ENCODE measurements around the gene NEU4. TPM values are rescaled to one million over a fixed set of nuclear protein-coding genes. Genes with fewer than 3 reads are reported as not detected.
"Not testable (repeated sequence)": the region's sequence is repeated elsewhere in the genome, so short reads cannot be mapped to it uniquely, and the experiment has no call there.

NEU4 gene
- polyA plus RNA-seq, 2 donors = 0.04 TPM; not detected in 1

DNA sequence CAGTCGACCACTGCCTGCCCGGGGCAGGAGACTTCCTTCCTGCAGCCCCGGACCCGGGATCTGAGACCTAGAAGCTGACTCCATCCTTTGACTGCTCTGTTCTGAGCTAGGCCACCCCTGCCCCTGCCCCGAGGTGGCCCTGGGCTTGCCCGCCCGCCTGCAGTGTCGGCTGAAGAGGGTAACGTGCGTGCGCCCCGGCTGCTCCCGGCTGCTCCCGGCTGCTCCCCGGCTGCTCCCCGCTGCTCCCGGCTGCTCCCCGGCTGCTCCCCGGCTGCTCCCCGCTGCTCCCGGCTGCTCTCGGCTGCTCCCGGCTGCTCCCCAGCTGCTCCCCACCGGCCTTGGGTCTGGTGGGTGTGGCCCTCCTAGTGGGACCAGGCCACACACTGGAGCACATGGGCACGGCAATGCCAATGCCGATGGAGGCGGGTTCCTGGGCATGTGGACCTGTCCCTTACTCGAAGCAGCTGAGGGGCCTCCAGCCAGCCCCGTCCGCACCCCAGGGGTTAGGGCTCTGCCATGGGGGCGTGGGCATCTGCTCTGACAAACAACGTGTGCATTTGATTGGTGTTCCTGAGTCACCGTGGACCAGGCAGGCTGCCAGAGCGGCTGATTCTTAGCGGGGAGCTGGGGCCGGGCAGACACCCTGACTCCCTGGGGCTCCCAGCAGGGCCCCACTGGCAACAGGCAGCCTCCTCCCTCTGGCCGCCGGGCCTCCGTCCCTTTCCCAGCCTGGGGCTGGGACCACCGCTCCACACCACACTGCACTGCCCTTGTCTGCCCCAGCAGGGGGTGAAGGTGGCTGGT, 34.4 kb upstream of the NEU4 start:
- WGBS, 2 donors = 39 to 50% methylated on average over 33 to 40 of the region's 40 CpGs
- Histone ChIP-seq H3K4me1 (ENCODE audit: control insufficient read depth in 2 of 2, insufficient read depth in 2 of 2, low read length in 1 of 2) (peaks cover 6 to 34% of the 10 kb centered on the region in 2 donors), H3K4me3 (ENCODE audit: low read depth in 1 of 2, low read length in 2 of 2) (no peak overlapping the region), H3K27me3 (ENCODE audit: control insufficient read depth in 1 of 2, insufficient read depth in 2 of 2, low read length in 2 of 2) (no peaks in the 10 kb centered on the region), H3K36me3 (ENCODE audit: control insufficient read depth in 2 of 2, insufficient read depth in 2 of 2, low read length in 1 of 2) (no peaks in the 10 kb centered on the region), H3K9me3 (ENCODE audit: control insufficient read depth in 2 of 2, insufficient read depth in 1 of 2, low read depth in 1 of 2, low read length in 1 of 2) (no peaks in the 10 kb centered on the region), H3K27ac (ENCODE audit: low read depth in 2 of 2, low read length in 1 of 2) (no peak overlapping the region)

DNA sequence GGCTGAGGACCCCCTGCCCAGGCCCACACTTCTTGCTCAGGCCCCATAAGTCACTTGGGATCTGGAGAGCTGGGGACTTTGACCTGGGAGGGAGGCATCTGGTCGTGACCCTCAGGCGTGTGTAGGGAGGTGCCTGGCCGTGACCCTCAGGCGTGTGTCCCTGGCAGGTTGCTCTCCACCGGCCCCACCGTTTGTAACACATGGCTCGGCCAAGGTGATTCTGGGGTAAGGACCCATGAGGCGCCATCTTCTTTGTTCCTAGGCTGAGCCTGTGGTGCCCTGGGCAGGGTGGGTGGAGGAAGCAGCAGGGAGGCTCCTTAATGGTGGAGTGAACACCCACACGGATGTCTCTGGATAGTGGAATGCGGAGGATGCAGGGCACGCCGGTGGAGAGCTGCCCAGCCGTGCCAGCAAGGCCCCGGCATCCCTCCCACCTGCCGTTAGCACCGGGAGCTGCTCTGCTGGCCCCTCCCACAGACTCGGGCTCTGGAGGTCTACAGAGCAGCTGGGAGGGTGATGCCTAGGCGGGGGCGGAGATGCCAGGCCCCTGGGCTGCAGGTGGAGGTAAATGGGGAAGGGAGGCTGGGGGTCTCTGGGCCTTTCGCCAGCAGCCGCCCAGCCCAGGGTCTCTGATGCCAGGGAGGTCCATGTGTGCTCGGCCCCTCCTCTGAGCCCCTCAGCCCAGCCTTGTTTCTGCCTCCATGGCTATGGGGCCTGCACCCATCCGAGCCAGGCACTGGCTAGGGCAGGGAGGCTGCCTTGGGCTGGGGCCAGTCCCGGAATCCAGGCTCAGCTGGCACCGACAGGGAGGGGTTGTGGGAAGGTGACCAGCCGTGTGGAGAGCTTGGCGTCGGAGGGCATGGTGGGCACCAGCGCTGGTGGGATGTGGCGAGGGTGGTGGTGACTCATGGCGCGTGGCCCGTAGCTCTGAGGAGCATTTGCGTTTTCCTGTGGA, 33.5 kb upstream of the NEU4 start:
- 59 to 68% methylated on average over 34 of the region's 34 CpGs for WGBS, 2 donors
- no peak overlapping the region for H3K27ac ChIP-seq (ENCODE audit: low read depth in 2 of 2, low read length in 1 of 2)
- H3K27me3 ChIP-seq (ENCODE audit: control insufficient read depth in 1 of 2, insufficient read depth in 2 of 2, low read length in 2 of 2) = no peaks in the 10 kb centered on the region
- no peak overlapping the region for H3K4me3 ChIP-seq (ENCODE audit: low read depth in 1 of 2, low read length in 2 of 2)
- no peaks in the 10 kb centered on the region for H3K9me3 ChIP-seq (ENCODE audit: control insufficient read depth in 2 of 2, insufficient read depth in 1 of 2, low read depth in 1 of 2, low read length in 1 of 2)
- H3K36me3 ChIP-seq (ENCODE audit: control insufficient read depth in 2 of 2, insufficient read depth in 2 of 2, low read length in 1 of 2) = no peaks in the 10 kb centered on the region
- peaks cover 6 to 34% of the 10 kb centered on the region in 2 donors for H3K4me1 ChIP-seq (ENCODE audit: control insufficient read depth in 2 of 2, insufficient read depth in 2 of 2, low read length in 1 of 2)

DNA sequence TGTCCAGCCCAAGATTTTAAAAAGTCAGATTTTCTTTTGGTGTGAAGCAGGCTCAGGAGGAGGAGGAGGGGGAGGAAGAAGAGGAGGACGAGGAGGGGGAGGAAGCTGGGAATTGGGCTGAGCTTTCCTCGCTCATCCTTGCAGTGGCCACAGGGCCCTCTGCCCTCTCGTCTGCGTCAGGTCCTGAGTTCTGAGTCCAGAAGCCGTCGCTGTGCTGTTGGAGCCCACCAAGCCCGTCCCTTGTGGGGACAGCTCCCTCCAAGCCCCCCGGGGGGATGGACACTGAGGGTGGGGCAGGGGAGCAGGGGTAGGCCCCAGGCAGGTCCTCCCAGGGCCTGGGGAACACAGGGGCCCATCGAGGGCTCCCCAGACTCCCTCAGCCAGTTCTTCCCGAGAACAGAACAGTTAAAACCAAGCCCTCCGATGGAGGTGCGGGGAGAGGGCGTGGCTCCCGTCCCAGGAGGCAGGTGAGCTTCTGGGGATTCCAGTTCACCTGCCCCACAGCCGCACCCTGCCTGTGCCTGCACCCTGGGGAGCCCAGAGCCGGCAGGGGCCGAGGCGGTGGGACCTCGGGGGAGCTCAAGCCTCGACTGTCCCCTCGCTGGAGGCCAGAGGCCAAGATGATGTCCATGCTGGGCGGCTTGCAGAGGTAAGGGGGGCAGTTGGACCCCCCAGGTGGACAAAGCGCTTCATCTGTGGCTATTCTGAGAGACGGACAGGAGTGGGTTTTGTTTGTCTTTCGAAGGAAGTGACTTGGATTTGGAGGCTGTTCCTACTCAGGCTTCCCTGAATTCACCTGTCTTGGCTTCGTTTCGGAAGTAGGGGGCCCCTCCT, 32.4 kb upstream of the NEU4 start, which contains the start of gene GAL3ST2:
Gene GAL3ST2, plus strand, starts transcription at position 487 of the 834 bp plus-strand sequence. Its CDS starts 134 bp downstream, at position 621.
- H3K27ac ChIP-seq (ENCODE audit: low read depth in 2 of 2, low read length in 1 of 2) = no peak within 1 kb of the TSS
- WGBS, 2 donors = 59 to 64% methylated on average over 26 to 27 of the region's 27 CpGs
- no peaks in the 10 kb centered on the region for H3K9me3 ChIP-seq (ENCODE audit: control insufficient read depth in 2 of 2, insufficient read depth in 1 of 2, low read depth in 1 of 2, low read length in 1 of 2)
- no peak within 1 kb of the TSS for H3K4me3 ChIP-seq (ENCODE audit: low read depth in 1 of 2, low read length in 2 of 2)
- peaks cover 6 to 34% of the 10 kb centered on the region in 2 donors for H3K4me1 ChIP-seq (ENCODE audit: control insufficient read depth in 2 of 2, insufficient read depth in 2 of 2, low read length in 1 of 2)
- no peaks in the 10 kb centered on the region for H3K27me3 ChIP-seq (ENCODE audit: control insufficient read depth in 1 of 2, insufficient read depth in 2 of 2, low read length in 2 of 2)
- no peaks in the 10 kb centered on the region for H3K36me3 ChIP-seq (ENCODE audit: control insufficient read depth in 2 of 2, insufficient read depth in 2 of 2, low read length in 1 of 2)

GRCh38 chr2:241777170-241777685, 31.8 kb upstream of the NEU4 start:
- Histone ChIP-seq H3K4me1 (ENCODE audit: control insufficient read depth in 2 of 2, insufficient read depth in 2 of 2, low read length in 1 of 2) (peaks cover 6 to 34% of the 10 kb centered on the region in 2 donors), H3K27ac (ENCODE audit: low read depth in 2 of 2, low read length in 1 of 2) (no peak overlapping the region), H3K27me3 (ENCODE audit: control insufficient read depth in 1 of 2, insufficient read depth in 2 of 2, low read length in 2 of 2) (no peaks in the 10 kb centered on the region), H3K9me3 (ENCODE audit: control insufficient read depth in 2 of 2, insufficient read depth in 1 of 2, low read depth in 1 of 2, low read length in 1 of 2) (no peaks in the 10 kb centered on the region), H3K4me3 (ENCODE audit: low read depth in 1 of 2, low read length in 2 of 2) (no peak overlapping the region), H3K36me3 (ENCODE audit: control insufficient read depth in 2 of 2, insufficient read depth in 2 of 2, low read length in 1 of 2) (no peaks in the 10 kb centered on the region)
- 46 to 67% methylated on average over 22 of the region's 22 CpGs for WGBS, 2 donors

- WGBS, 2 donors = 49 to 65% methylated on average over 21 of the region's 21 CpGs
- H3K9me3 ChIP-seq (ENCODE audit: control insufficient read depth in 2 of 2, insufficient read depth in 1 of 2, low read depth in 1 of 2, low read length in 1 of 2) = no peaks in the 10 kb centered on the region
- peaks cover 6 to 34% of the 10 kb centered on the region in 2 donors for H3K4me1 ChIP-seq (ENCODE audit: control insufficient read depth in 2 of 2, insufficient read depth in 2 of 2, low read length in 1 of 2)
- no peak overlapping the region for H3K27ac ChIP-seq (ENCODE audit: low read depth in 2 of 2, low read length in 1 of 2)
- no peaks in the 10 kb centered on the region for H3K27me3 ChIP-seq (ENCODE audit: control insufficient read depth in 1 of 2, insufficient read depth in 2 of 2, low read length in 2 of 2)
- H3K4me3 ChIP-seq (ENCODE audit: low read depth in 1 of 2, low read length in 2 of 2) = no peak overlapping the region
- no peaks in the 10 kb centered on the region for H3K36me3 ChIP-seq (ENCODE audit: control insufficient read depth in 2 of 2, insufficient read depth in 2 of 2, low read length in 1 of 2)
Measured at GRCh38 chr2:241777686-241778627, 31.0 kb upstream of the NEU4 start.

- H3K9me3 ChIP-seq (ENCODE audit: control insufficient read depth in 2 of 2, insufficient read depth in 1 of 2, low read depth in 1 of 2, low read length in 1 of 2) = no peaks in the 10 kb centered on the region
Measured at GRCh38 chr2:241780939-241781569, 27.9 kb upstream of the NEU4 start.

DNA sequence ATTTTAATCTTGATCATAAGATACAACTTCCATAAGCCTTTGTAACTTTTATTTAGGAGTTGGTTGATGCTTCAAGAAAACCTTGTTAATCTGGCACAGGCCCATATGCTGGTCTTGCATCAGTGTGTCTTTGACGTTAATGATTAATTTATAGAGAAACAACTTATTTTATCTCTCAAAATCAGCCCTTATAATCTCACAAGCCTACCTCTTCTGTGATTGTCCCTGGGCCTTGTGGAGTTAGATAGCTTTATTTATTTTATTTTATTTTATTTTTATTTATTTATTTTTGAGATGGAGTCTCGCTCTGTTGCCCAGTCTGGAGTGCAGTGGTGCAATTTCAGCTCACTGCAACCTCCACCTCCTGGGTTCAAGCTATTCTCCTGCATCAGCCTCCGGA, 26.9 kb upstream of the NEU4 start:
- H3K27me3 ChIP-seq (ENCODE audit: control insufficient read depth in 1 of 2, insufficient read depth in 2 of 2, low read length in 2 of 2); H3K4me3 ChIP-seq (ENCODE audit: low read depth in 1 of 2, low read length in 2 of 2); H3K27ac ChIP-seq (ENCODE audit: low read depth in 2 of 2, low read length in 1 of 2); H3K36me3 ChIP-seq (ENCODE audit: control insufficient read depth in 2 of 2, insufficient read depth in 2 of 2, low read length in 1 of 2); H3K9me3 ChIP-seq (ENCODE audit: control insufficient read depth in 2 of 2, insufficient read depth in 1 of 2, low read depth in 1 of 2, low read length in 1 of 2): not testable (repeated sequence)
- WGBS, 2 donors = 89 to 93% methylated on average over 3 of the region's 3 CpGs
- H3K4me1 ChIP-seq (ENCODE audit: control insufficient read depth in 2 of 2, insufficient read depth in 2 of 2, low read length in 1 of 2) = peaks cover 2 to 13% of the 10 kb centered on the region in 2 donors

More at GRCh38 chr2:241780939-241781569, 27.9 kb upstream of the NEU4 start:
- Histone ChIP-seq H3K27me3 (ENCODE audit: control insufficient read depth in 1 of 2, insufficient read depth in 2 of 2, low read length in 2 of 2) (no peaks in the 10 kb centered on the region), H3K27ac (ENCODE audit: low read depth in 2 of 2, low read length in 1 of 2) (no peak overlapping the region), H3K4me3 (ENCODE audit: low read depth in 1 of 2, low read length in 2 of 2) (no peak overlapping the region), H3K4me1 (ENCODE audit: control insufficient read depth in 2 of 2, insufficient read depth in 2 of 2, low read length in 1 of 2) (peaks cover 4 to 22% of the 10 kb centered on the region in 2 donors), H3K36me3 (ENCODE audit: control insufficient read depth in 2 of 2, insufficient read depth in 2 of 2, low read length in 1 of 2) (no peaks in the 10 kb centered on the region)
- WGBS, 2 donors = 80 to 85% methylated on average over 5 of the region's 5 CpGs

DNA sequence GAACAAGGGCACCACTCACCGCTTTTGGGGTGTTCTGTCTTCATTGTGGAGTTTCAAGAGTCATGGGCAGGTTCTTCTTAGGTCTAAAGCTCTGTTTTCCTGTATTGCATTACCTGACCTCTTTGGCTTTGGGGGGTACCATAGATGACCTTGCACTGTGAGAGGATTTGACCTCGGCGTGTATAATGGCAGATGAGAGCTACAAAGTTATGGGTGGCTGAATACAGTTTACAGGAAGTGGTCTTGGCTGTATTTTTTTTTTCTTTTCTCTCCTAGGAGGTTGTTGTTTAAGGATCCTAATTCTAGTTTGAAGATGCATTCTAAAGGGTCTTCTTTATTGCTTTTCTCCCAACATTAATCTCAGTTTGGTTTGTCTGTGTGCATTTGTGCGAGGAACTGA, 20.9 kb upstream of the NEU4 start:
- Histone ChIP-seq H3K4me3 (ENCODE audit: low read depth in 1 of 2, low read length in 2 of 2) (no peak overlapping the region), H3K27me3 (ENCODE audit: control insufficient read depth in 1 of 2, insufficient read depth in 2 of 2, low read length in 2 of 2) (no peaks in the 10 kb centered on the region), H3K36me3 (ENCODE audit: control insufficient read depth in 2 of 2, insufficient read depth in 2 of 2, low read length in 1 of 2) (no peaks in the 10 kb centered on the region), H3K27ac (ENCODE audit: low read depth in 2 of 2, low read length in 1 of 2) (no peak overlapping the region), H3K4me1 (ENCODE audit: control insufficient read depth in 2 of 2, insufficient read depth in 2 of 2, low read length in 1 of 2) (no peaks in the 10 kb centered on the region), H3K9me3 (ENCODE audit: control insufficient read depth in 2 of 2, insufficient read depth in 1 of 2, low read depth in 1 of 2, low read length in 1 of 2) (no peaks in the 10 kb centered on the region)
- WGBS, 2 donors = 86 to 90% methylated on average over 4 of the region's 4 CpGs

Data from esophagus (tissue), 2 donors.